ENCODE data around the gene PINLYP.
"Not testable (repeated sequence)": the region's sequence is repeated elsewhere in the genome, so short reads cannot be mapped to it uniquely, and the experiment has no call there.

The PINLYP gene

GRCh38 chr19:43575156-43575950 is at the start of gene PINLYP, which contains the start of gene XRCC1:
Gene PINLYP (plus strand): TSS chr19:43575801. CDS start chr19:43577192, 1,391 bp downstream.
Gene XRCC1 (minus strand): TSS chr19:43575527. CDS start chr19:43575458, 69 bp downstream.
- DNase-seq = peak; percentile 99

GRCh38 chr19:43525836-43526771 is 49.5 kb upstream of the PINLYP start:
- DNase-seq = peak; percentile 20

- DNase-seq = peak; percentile 58
Observed at GRCh38 chr19:43526884-43527859, 48.4 kb upstream of the PINLYP start, which contains the start of gene ETHE1. Gene ETHE1 (minus strand): TSS chr19:43527201. CDS start chr19:43527177, 24 bp downstream.

- peak; percentile 15 for DNase-seq
Observed at GRCh38 chr19:43527860-43528622, 47.6 kb upstream of the PINLYP start.

DNA sequence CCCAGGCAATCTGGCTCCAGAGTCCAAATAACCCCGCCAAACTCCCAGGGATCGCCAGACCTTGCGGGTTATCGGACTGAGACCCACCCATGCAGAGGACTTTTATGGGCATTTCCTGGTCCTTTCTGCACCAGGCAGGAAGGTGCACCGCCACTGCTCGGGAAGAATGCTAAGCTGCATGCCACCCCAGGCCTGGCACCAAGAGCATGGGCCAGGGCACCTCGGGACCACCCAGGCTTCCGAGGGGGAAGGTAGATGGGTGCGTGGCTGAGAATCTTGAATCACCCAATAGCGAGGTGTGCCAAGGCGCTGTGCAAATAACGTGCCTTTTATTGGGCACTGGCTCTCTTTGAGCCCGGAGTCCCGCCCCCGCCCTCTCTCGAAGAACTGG is 43.0 kb upstream of the PINLYP start:
- DNase-seq = no peak

DNA sequence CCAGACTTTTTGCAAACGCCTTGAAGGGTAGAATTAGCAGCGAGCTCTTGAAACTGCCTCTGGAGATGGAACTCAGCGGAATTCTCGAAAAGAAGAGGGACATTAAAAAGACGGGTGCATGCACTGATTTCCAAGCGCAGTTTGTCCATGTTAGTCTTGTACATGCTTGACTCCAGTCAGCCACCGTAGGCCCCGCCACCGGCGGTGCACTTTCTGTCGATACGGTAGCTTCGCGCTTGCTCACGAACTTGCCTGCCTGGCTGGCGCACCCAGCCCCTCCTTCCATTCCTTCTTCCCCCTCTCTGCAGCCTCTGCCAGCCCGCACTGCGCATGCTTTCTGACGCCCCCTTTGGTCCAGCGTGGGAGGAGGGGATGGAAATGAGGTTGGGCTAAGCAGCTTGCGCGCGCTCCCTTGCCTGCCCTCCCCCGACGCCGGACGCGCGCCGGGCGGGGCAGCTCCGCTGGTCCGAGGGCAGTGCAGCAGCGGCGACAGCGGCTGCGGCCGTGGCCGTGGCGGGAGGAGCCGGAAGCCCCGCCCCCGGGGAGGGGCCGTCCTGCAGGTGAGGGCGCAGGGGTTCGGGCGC is 42.5 kb upstream of the PINLYP start, which contains the start of gene ZNF575:
Gene ZNF575, plus strand, starts transcription at position 227 of the 584 bp plus-strand sequence. CDS start 1,235 bp downstream, outside the sequence.
- DNase-seq = peak; percentile 97

- DNase-seq = peak; percentile 100
Observed at GRCh38 chr19:43533546-43534304, 41.9 kb upstream of the PINLYP start.

- DNase-seq = no peak
Observed at GRCh38 chr19:43534305-43534815, 41.2 kb upstream of the PINLYP start.

DNA sequence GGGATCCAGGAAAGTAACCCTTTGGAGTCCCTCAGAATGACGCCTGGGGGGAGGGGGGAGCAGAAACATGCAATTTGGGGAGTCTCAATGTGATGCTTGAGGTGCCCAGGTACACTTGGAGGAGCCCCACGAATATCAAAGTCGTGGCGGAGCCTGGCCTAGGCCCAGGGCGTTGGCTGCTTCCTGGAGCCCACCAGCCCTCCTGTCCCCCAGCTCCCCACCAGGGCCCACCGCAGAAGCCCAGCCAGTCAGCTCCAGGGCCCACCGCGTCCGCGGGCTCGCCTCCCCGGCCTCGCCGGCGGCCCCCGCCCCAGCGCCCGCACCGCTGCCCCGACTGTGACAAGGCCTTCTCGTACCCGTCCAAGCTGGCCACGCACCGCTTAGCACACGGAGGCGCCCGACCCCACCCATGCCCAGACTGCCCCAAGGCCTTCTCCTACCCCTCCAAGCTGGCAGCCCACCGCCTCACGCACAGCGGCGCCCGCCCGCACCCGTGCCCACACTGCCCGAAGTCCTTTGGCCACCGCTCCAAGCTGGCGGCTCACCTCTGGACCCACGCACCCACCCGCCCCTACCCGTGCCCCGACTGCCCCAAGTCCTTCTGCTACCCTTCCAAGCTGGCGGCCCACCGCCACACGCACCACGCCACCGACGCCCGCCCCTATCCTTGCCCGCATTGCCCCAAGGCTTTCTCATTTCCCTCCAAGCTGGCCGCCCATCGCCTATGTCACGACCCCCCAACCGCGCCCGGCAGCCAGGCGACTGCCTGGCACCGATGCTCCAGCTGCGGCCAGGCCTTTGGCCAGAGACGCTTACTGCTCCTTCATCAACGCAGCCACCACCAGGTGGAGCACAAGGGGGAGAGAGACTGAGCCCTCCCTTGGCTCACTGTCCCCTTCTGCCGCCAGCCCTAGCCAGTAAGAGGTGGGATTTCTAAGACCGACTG is 40.5 kb upstream of the PINLYP start:
- peak; percentile 53 for DNase-seq

GRCh38 chr19:43538922-43539321 is 36.7 kb upstream of the PINLYP start:
- no peak for DNase-seq

GRCh38 chr19:43540381-43540780 is 35.2 kb upstream of the PINLYP start:
- DNase-seq = no peak

GRCh38 chr19:43541920-43542650 is 33.5 kb upstream of the PINLYP start:
- no peak for DNase-seq

DNA sequence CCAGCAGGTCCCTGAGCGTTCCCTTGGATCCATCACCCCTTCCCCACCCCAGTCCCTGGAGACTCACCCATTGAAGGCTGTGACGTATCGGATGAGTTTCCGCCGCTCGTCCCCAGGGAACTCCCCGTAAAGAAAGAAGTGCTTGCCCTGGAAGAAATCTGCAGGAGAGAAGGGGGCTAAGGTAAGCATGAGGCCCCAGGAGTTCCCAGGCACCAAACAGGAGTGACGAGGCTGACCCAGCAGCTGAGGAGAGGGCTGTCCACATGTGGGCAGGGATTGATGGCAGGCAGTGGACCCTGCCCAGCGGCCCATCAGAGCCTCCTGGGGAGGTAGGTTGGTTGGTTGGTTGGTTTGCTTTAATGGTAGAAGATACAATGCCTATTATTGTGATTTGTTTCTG is 31.5 kb upstream of the PINLYP start:
- no peak for DNase-seq

- no peak for DNase-seq
Observed at GRCh38 chr19:43545276-43545675, 30.3 kb upstream of the PINLYP start.

DNA sequence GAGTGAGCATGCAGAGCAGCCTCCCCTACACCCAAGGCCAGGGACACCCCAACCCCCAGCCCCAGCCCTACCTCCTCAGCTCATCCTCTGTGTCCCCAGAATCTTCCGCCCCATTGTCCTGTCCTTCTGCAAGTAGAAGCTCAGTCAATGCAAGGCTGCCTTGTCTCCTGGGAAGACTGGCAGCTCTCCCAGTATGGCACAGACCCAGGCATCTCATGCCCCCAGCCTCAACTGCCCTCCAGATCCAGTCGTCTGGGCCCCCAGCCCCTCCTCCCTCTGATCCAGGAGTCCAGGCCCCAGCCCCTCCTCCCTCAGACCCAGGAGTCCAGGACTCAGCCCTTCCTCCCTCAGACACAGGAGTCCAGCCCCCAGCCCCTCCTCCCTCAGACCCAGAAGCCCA is 29.6 kb upstream of the PINLYP start:
- DNase-seq = no peak

GRCh38 chr19:43546581-43546980 is 29.0 kb upstream of the PINLYP start:
- no peak for DNase-seq

- DNase-seq = not testable (repeated sequence)
Observed at GRCh38 chr19:43547926-43548325, 27.7 kb upstream of the PINLYP start.

DNA sequence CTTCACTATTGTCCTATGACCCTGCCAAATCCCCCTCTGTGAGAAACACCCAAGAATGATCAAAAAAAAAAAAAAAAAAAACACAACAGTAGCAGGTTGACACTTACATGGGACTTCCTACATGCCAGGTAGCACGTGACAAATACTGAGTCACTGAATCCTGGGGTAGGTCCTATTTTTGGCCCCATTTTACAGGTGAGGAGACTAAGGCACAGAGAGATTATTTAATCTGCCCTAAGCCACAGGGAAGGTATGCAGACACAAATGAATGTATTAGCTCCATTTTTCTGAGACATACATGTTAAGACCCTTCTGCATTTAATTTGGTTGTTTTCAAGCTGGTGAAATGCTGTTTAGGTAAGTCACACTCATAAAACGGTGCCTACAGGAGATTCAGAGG is 26.9 kb upstream of the PINLYP start:
- no peak for DNase-seq
